Femur (tissue), 1 donor: Measurements from ENCODE around the gene PFN2.
"Not testable (repeated sequence)": the region's sequence is repeated elsewhere in the genome, so short reads cannot be mapped to it uniquely, and the experiment has no call there.

Source experiments
- DNase-seq: peaks from one replicate; pipeline ENCODE4 v3.0.0-alpha.2; 2017

The PFN2 gene

GRCh38 chr3:149967086-149967685 is 3.5 kb downstream of the PFN2 start:
- no peak for DNase-seq

- no peak for DNase-seq
These were observed 5.4 kb downstream of the PFN2 start for GRCh38 chr3:149965278-149965677.

GRCh38 chr3:149964291-149964690 is 6.4 kb downstream of the PFN2 start:
- DNase-seq, result peak; percentile 31

GRCh38 chr3:149963485-149963884 is 7.2 kb downstream of the PFN2 start:
- DNase-seq, result no peak

GRCh38 chr3:149959443-149959842 is 11.3 kb downstream of the PFN2 start:
- DNase-seq, result no peak

GRCh38 chr3:149958171-149958796 is 12.4 kb downstream of the PFN2 start:
- DNase-seq, result no peak

GRCh38 chr3:149957361-149958125 is 13.2 kb downstream of the PFN2 start:
- no peak for DNase-seq

- no peak for DNase-seq
These were observed 15.2 kb downstream of the PFN2 start for GRCh38 chr3:149955449-149955848.

- no peak for DNase-seq
These were observed 15.9 kb downstream of the PFN2 start for GRCh38 chr3:149954812-149955211.

- DNase-seq, result no peak
These were observed 21.5 kb downstream of the PFN2 start for GRCh38 chr3:149949181-149949580.

GRCh38 chr3:149947231-149947630 is 23.5 kb downstream of the PFN2 start:
- DNase-seq, result no peak

GRCh38 chr3:149943966-149944365 is 26.7 kb downstream of the PFN2 start:
- DNase-seq, result not testable (repeated sequence)

GRCh38 chr3:149942409-149942808 is 28.3 kb downstream of the PFN2 start:
- DNase-seq, result no peak

GRCh38 chr3:149941946-149942345 is 28.7 kb downstream of the PFN2 start:
- DNase-seq, result no peak

- DNase-seq, result no peak
These were observed 29.5 kb downstream of the PFN2 start for GRCh38 chr3:149941186-149941585.

GRCh38 chr3:149938392-149939055 is 32.2 kb downstream of the PFN2 start:
- DNase-seq, result not testable (repeated sequence)

GRCh38 chr3:149936812-149937230 is 33.9 kb downstream of the PFN2 start:
- DNase-seq, result peak; percentile 44

GRCh38 chr3:149934524-149934923 is 36.2 kb downstream of the PFN2 start:
- DNase-seq, result no peak

- no peak for DNase-seq
These were observed 36.8 kb downstream of the PFN2 start for GRCh38 chr3:149933858-149934257.

- DNase-seq, result no peak
These were observed 37.7 kb downstream of the PFN2 start for GRCh38 chr3:149933008-149933407.

- no peak for DNase-seq
These were observed 50.6 kb downstream of the PFN2 start for GRCh38 chr3:149920119-149920518.

GRCh38 chr3:149919509-149919908 is 51.2 kb downstream of the PFN2 start:
- no peak for DNase-seq

- no peak for DNase-seq
These were observed 53.5 kb downstream of the PFN2 start for GRCh38 chr3:149917124-149917667.
